OCI-LY7 (cell line): ENCODE data around the gene FAM78A. TPM values are rescaled to one million over a fixed set of nuclear protein-coding genes. Genes with fewer than 3 reads are reported as not detected.

Experiments
- BruUV-seq: library from RNA; stranded (reverse); fragments of 400-500 nt; replicated peaks from 2 replicates; lab custom pipeline; 2021; lab: Mats Ljungman, UMichigan
- CTCF ChIA-PET: fragments of 300-600 bp; sonication (Branson Sonifier 250); formaldehyde crosslinking; loops from one replicate; lab custom pipeline; 2022; ENCODE audit warnings: antibody characterized with exemption; ENCODE audit not compliant: unreplicated experiment; lab: Charles Lee
- POLR2A ChIA-PET: fragments of 300-600 bp; sonication (Branson Sonifier 250); formaldehyde crosslinking; loops from one replicate; lab custom pipeline; 2022; ENCODE audit warnings: antibody characterized with exemption; lab: Charles Lee
- DNase-seq: peaks from one replicate; pipeline ENCODE4 v3.0.0-alpha.2; 2015; ENCODE audit warnings: low spot score
- H2AFZ ChIP-seq: fragments of 200-600 bp; sonication (generic), shearing (Covaris generic); 2 replicates; pipeline ENCODE4 v1.6.1; 2014; ENCODE audit warnings: mild to moderate bottlenecking, antibody characterized with exemption, low read length, moderate library complexity
- H3K27ac ChIP-seq: fragments of 200-600 bp; sonication (generic); 2 replicates; pipeline ENCODE4 v1.5.1; 2014; ENCODE audit warnings: mixed run types, low read depth, mild to moderate bottlenecking, moderate library complexity, low read length, inconsistent platforms; ENCODE audit not compliant: poor library complexity, severe bottlenecking
- H3K36me3 ChIP-seq: fragments of 200-600 bp; sonication (generic); 2 replicates; pipeline ENCODE4 v1.6.1; 2014; ENCODE audit warnings: mild to moderate bottlenecking, antibody characterized with exemption, low read length, moderate library complexity, mixed read lengths; ENCODE audit not compliant: insufficient read depth
- H3K4me1 ChIP-seq: fragments of 200-600 bp; sonication (generic); 2 replicates; pipeline ENCODE4 v1.5.1; 2014; ENCODE audit warnings: mild to moderate bottlenecking, low read length; ENCODE audit not compliant: insufficient read depth, poor library complexity, severe bottlenecking
- H3K4me2 ChIP-seq: fragments of 200-600 bp; sonication (generic); 2 replicates; pipeline ENCODE4 v1.6.1; 2014; ENCODE audit warnings: mild to moderate bottlenecking, low read length
- H3K4me3 ChIP-seq: fragments of 200-600 bp; sonication (generic); 2 replicates; pipeline ENCODE4 v1.5.1; 2014; ENCODE audit warnings: mild to moderate bottlenecking, low read depth, low read length; ENCODE audit not compliant: poor library complexity, severe bottlenecking
- H3K79me2 ChIP-seq: fragments of 200-600 bp; sonication (generic); 2 replicates; pipeline ENCODE4 v1.6.1; 2016; ENCODE audit warnings: low read depth, mild to moderate bottlenecking, low read length, moderate library complexity, mixed read lengths; ENCODE audit not compliant: insufficient read depth
- H3K9me2 ChIP-seq: fragments of 200-600 bp; sonication (generic); 2 replicates; pipeline ENCODE4 v1.6.1; 2016; ENCODE audit warnings: mild to moderate bottlenecking, low read length, mixed read lengths; ENCODE audit not compliant: insufficient read depth
- H3K9me3 ChIP-seq: fragments of 200-600 bp; sonication (generic); 2 replicates; pipeline ENCODE4 v1.6.1; 2014; ENCODE audit warnings: mild to moderate bottlenecking, mixed run types, low read length, mixed read lengths
- H4K20me1 ChIP-seq: fragments of 200-600 bp; sonication (generic); 2 replicates; pipeline ENCODE4 v1.6.1; 2014; ENCODE audit warnings: mild to moderate bottlenecking, antibody characterized with exemption, low read length, moderate library complexity, mixed read lengths; ENCODE audit not compliant: insufficient read depth
- EZH2phosphoT487 ChIP-seq: fragments of 200-600 bp; sonication (generic); IDR thresholded peaks from 2 replicates; pipeline ENCODE4 v1.6.1; 2018; ENCODE audit warnings: low read depth, borderline replicate concordance, mild to moderate bottlenecking, mixed run types, antibody characterized with exemption, low read length, moderate library complexity, mixed read lengths
- intact Hi-C: fragments of 100-400 bp; cut with micrococcal nuclease; formaldehyde crosslinking; loops from one replicate; pipeline ENCODE4 v1.10.0; 2022; ENCODE audit not compliant: unreplicated experiment
- total RNA-seq, 2 experiments: library from RNA; depleted of rRNA in 1 of 2; stranded (reverse); fragments of >200 nt in 1 of 2; shearing (Covaris generic) in 1 of 2; gene quantifications; 2 replicates each; pipeline ENCODE4 v1.2.3, GENCODE V29; 2014 to 2022
- TF ChIP-seq, protein P1 (sequence below): fragments of 200-600 bp; sonication (generic); conservative IDR thresholded peaks from 2 replicates; pipeline ENCODE4 v1.5.1; 2014; ENCODE audit warnings: mild to moderate bottlenecking, antibody characterized with exemption, low read length, moderate library complexity, mixed read lengths

FAM78A gene
- total RNA-seq, 2 experiments from 2014 or later = 25.0 to 35.0 TPM

DNA sequence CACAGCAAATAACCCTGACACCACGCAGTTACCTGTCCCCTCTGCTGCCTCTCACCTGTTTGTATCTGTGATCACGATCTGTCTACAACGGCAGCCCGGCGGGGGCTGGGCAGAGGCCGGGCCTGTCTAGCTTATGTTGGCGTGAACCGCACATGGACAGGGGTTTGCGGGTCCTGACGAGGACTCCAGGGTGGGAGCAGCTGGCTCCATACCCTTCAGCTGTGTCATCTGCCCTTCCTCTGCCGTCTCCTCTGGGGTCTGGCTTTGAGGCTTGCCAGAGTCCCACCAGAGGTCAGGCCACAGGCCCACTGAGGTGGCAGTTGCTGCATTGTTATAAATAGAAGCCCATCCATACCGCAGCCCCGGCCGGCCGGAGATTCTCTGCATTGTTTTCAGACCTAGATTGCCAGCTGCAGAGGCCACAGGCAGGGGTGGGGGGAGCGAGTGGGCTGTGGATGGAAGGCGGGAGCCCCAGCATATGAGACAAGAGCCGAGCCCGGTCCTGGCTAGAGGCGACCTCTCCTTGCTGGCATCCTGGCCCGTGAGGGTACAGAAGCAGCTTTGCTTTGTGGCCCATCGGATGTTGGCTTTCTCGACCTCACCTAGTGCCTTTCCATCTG, 37.8 kb downstream of the FAM78A start:
- peaks cover 9% of the 10 kb centered on the region for H3K4me1 ChIP-seq
- ChIA-PET POLR2A (no interaction called here), CTCF (interaction anchor here (0.5 kb wide), 1 partner anchor 228 kb away, joined by 3 read pairs; no protein-coding TSS in a partner anchor)
- H3K4me3 ChIP-seq = no peak overlapping the region
- no TSS peak for BruUV-seq
- DNase-seq = no peak
- H3K9me2 ChIP-seq = no peaks in the 10 kb centered on the region
- no peak for TF ChIP-seq EZH2phosphoT487
- TF ChIP-seq, protein P1, sequence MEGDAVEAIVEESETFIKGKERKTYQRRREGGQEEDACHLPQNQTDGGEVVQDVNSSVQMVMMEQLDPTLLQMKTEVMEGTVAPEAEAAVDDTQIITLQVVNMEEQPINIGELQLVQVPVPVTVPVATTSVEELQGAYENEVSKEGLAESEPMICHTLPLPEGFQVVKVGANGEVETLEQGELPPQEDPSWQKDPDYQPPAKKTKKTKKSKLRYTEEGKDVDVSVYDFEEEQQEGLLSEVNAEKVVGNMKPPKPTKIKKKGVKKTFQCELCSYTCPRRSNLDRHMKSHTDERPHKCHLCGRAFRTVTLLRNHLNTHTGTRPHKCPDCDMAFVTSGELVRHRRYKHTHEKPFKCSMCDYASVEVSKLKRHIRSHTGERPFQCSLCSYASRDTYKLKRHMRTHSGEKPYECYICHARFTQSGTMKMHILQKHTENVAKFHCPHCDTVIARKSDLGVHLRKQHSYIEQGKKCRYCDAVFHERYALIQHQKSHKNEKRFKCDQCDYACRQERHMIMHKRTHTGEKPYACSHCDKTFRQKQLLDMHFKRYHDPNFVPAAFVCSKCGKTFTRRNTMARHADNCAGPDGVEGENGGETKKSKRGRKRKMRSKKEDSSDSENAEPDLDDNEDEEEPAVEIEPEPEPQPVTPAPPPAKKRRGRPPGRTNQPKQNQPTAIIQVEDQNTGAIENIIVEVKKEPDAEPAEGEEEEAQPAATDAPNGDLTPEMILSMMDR = no peak
- H3K36me3 ChIP-seq = peaks cover 15% of the 10 kb centered on the region
- H3K9me3 ChIP-seq = no peaks in the 10 kb centered on the region
- intact Hi-C loops = no loop called here
- no peaks in the 10 kb centered on the region for H4K20me1 ChIP-seq
- peak overlapping the region; percentile 13; the same call in 1 of the 2 replicates for H3K4me2 ChIP-seq
- H2AFZ ChIP-seq = peak overlapping the region; percentile 30; the same call in 1 of the 2 replicates
- no peak overlapping the region for H3K27ac ChIP-seq
- H3K79me2 ChIP-seq = no peaks in the 10 kb centered on the region

DNA sequence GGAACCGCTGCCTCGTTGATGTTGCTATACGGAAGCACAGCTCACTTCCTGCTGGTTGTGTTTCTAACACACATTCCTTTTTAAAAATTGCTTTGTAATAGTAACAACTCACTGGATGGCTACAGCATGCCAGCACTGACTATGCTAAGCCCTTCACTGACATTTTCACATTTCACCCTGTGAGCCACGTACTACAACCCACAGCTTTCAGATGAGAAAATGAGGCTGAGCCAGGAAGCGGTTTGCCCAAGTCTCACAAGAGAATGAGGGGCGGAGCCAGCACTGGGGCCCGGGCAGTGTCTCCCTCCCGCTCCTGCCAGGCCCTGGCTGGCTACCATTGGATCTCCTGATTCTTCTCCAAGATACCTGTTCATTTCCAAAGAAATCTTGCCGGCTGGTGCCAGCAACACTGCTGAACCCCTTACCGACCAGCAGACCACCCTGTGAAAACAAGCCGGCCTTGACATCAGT, 38.3 kb downstream of the FAM78A start:
- H3K4me1 ChIP-seq = peaks cover 9% of the 10 kb centered on the region
- intact Hi-C loops = no loop called here

More for the DNA sequence above, 38.3 kb downstream of the FAM78A start:
- Histone ChIP-seq H3K4me3 (no peak overlapping the region), H3K9me2 (no peaks in the 10 kb centered on the region), H3K4me2 (peak overlapping the region; percentile 13; the same call in 1 of the 2 replicates), H4K20me1 (no peaks in the 10 kb centered on the region), H3K36me3 (peaks cover 18% of the 10 kb centered on the region), H2AFZ (peak overlapping the region; percentile 30; the same call in 1 of the 2 replicates), H3K79me2 (no peaks in the 10 kb centered on the region), H3K27ac (no peak overlapping the region), H3K9me3 (no peaks in the 10 kb centered on the region)
- DNase-seq = peak; percentile 60
- ChIA-PET CTCF (interaction anchor here (0.5 kb wide), 1 partner anchor 227 kb away, joined by 3 read pairs; no protein-coding TSS in a partner anchor), POLR2A (interaction anchor here (0.6 kb wide), 1 partner anchor 90 kb away, joined by 3 read pairs; no protein-coding TSS in a partner anchor)
- no TSS peak for BruUV-seq
- TF ChIP-seq, protein P1 = no peak
- TF ChIP-seq EZH2phosphoT487 = no peak
